ENCODE measurements around the gene NUDT3. TPM values are rescaled to one million over a fixed set of nuclear protein-coding genes. Genes with fewer than 3 reads are reported as not detected.
A peak's percentile ranks its signal among the peaks of the same experiment; 100 is the strongest.
"Not testable (repeated sequence)": the region's sequence is repeated elsewhere in the genome, so short reads cannot be mapped to it uniquely, and the experiment has no call there.

Gene NUDT3
- total and polyA plus RNA-seq, 4 donors: 9.0 to 38.5 (median 22.8) TPM

- WGBS, 2 donors: 52 to 62% methylated on average over 5 of the region's 5 CpGs
- H3K9me3 ChIP-seq (ENCODE audit: control insufficient read depth in 4 of 4, insufficient read depth in 3 of 4, low read length in 3 of 4): no peaks in the 10 kb centered on the region
- H3K36me3 ChIP-seq (ENCODE audit: control insufficient read depth in 4 of 4, insufficient read depth in 4 of 4, low read length in 4 of 4): peaks cover 0 to 2% (median 0%) of the 10 kb centered on the region in 4 donors
- H3K27ac ChIP-seq (ENCODE audit: low read depth in 1 of 2, low read length in 1 of 2): peak overlapping the region in 1 of 2 donors; percentile 61
- peak; percentile 47 for ATAC-seq (ENCODE audit: insufficient read depth, low FRiP score)
- no peak overlapping the region for H3K9ac ChIP-seq (ENCODE audit: insufficient read depth in 1 of 2, low read length in 2 of 2)
- H3K4me1 ChIP-seq (ENCODE audit: control insufficient read depth in 5 of 5, insufficient read depth in 5 of 5, low read length in 5 of 5): peaks cover 0 to 13% (median 0%) of the 10 kb centered on the region in 5 donors
- TF ChIP-seq CTCF (IDR thresholded peaks at IDR 0.05; ENCODE audit: control extremely low read depth, extremely low read depth): no peak
- H3K27me3 ChIP-seq (ENCODE audit: control insufficient read depth in 3 of 3, insufficient read depth in 3 of 3, low read length in 2 of 3): no peaks in the 10 kb centered on the region
- no peak overlapping the region for H3K4me3 ChIP-seq
- peak in 2 of 3 donors; percentile 34 to 53 for DNase-seq
Measured at GRCh38 chr6:34370361-34370760, 22.1 kb downstream of the NUDT3 start.

GRCh38 chr6:34369385-34369784, 23.1 kb downstream of the NUDT3 start:
- H3K27ac ChIP-seq (ENCODE audit: low read depth in 1 of 2, low read length in 1 of 2): no peak overlapping the region
- WGBS, 2 donors: 75 to 87% methylated on average over 4 of the region's 4 CpGs

GRCh38 chr6:34366639-34366921, 25.9 kb downstream of the NUDT3 start:
- DNase-seq: no peak
- no peak overlapping the region for H3K27ac ChIP-seq (ENCODE audit: low read depth in 1 of 2, low read length in 1 of 2)
- no peaks in the 10 kb centered on the region for H3K27me3 ChIP-seq (ENCODE audit: control insufficient read depth in 3 of 3, insufficient read depth in 3 of 3, low read length in 2 of 3)
- 62 to 76% methylated on average over 3 of the region's 3 CpGs for WGBS, 2 donors
- no peak for ATAC-seq (ENCODE audit: insufficient read depth, low FRiP score)
- peaks cover 0 to 24% (median 9%) of the 10 kb centered on the region in 5 donors for H3K4me1 ChIP-seq (ENCODE audit: control insufficient read depth in 5 of 5, insufficient read depth in 5 of 5, low read length in 5 of 5)
- TF ChIP-seq CTCF (IDR thresholded peaks at IDR 0.05; ENCODE audit: control extremely low read depth, extremely low read depth): no peak
- H3K9me3 ChIP-seq (ENCODE audit: control insufficient read depth in 4 of 4, insufficient read depth in 3 of 4, low read length in 3 of 4): no peaks in the 10 kb centered on the region
- H3K9ac ChIP-seq (ENCODE audit: insufficient read depth in 1 of 2, low read length in 2 of 2): no peak overlapping the region
- no peak overlapping the region for H3K4me3 ChIP-seq
- peaks cover 0 to 2% (median 0%) of the 10 kb centered on the region in 4 donors for H3K36me3 ChIP-seq (ENCODE audit: control insufficient read depth in 4 of 4, insufficient read depth in 4 of 4, low read length in 4 of 4)

More at GRCh38 chr6:34369385-34369784, 23.1 kb downstream of the NUDT3 start:
- H3K9me3 ChIP-seq (ENCODE audit: control insufficient read depth in 4 of 4, insufficient read depth in 3 of 4, low read length in 3 of 4): no peaks in the 10 kb centered on the region
- peaks cover 0 to 2% (median 0%) of the 10 kb centered on the region in 4 donors for H3K36me3 ChIP-seq (ENCODE audit: control insufficient read depth in 4 of 4, insufficient read depth in 4 of 4, low read length in 4 of 4)
- no peak overlapping the region for H3K9ac ChIP-seq (ENCODE audit: insufficient read depth in 1 of 2, low read length in 2 of 2)
- no peak for DNase-seq
- no peak for TF ChIP-seq CTCF (IDR thresholded peaks at IDR 0.05; ENCODE audit: control extremely low read depth, extremely low read depth)
- no peak for ATAC-seq (ENCODE audit: insufficient read depth, low FRiP score)
- no peak overlapping the region for H3K4me3 ChIP-seq
- H3K4me1 ChIP-seq (ENCODE audit: control insufficient read depth in 5 of 5, insufficient read depth in 5 of 5, low read length in 5 of 5): peaks cover 0 to 9% (median 0%) of the 10 kb centered on the region in 5 donors
- H3K27me3 ChIP-seq (ENCODE audit: control insufficient read depth in 3 of 3, insufficient read depth in 3 of 3, low read length in 2 of 3): no peaks in the 10 kb centered on the region

GRCh38 chr6:34365781-34366638, 26.5 kb downstream of the NUDT3 start:
- H3K9me3 ChIP-seq (ENCODE audit: control insufficient read depth in 4 of 4, insufficient read depth in 3 of 4, low read length in 3 of 4); H3K27ac ChIP-seq (ENCODE audit: low read depth in 1 of 2, low read length in 1 of 2); DNase-seq; H3K4me3 ChIP-seq; H3K9ac ChIP-seq (ENCODE audit: insufficient read depth in 1 of 2, low read length in 2 of 2); H3K36me3 ChIP-seq (ENCODE audit: control insufficient read depth in 4 of 4, insufficient read depth in 4 of 4, low read length in 4 of 4); H3K27me3 ChIP-seq (ENCODE audit: control insufficient read depth in 3 of 3, insufficient read depth in 3 of 3, low read length in 2 of 3); ATAC-seq (ENCODE audit: insufficient read depth, low FRiP score): not testable (repeated sequence)
- WGBS, 2 donors: 61 to 79% methylated on average over 9 of the region's 9 CpGs
- H3K4me1 ChIP-seq (ENCODE audit: control insufficient read depth in 5 of 5, insufficient read depth in 5 of 5, low read length in 5 of 5): peaks cover 0 to 28% (median 9%) of the 10 kb centered on the region in 5 donors

- H3K36me3 ChIP-seq (ENCODE audit: control insufficient read depth in 4 of 4, insufficient read depth in 4 of 4, low read length in 4 of 4); H3K27me3 ChIP-seq (ENCODE audit: control insufficient read depth in 3 of 3, insufficient read depth in 3 of 3, low read length in 2 of 3); H3K9ac ChIP-seq (ENCODE audit: insufficient read depth in 1 of 2, low read length in 2 of 2); H3K9me3 ChIP-seq (ENCODE audit: control insufficient read depth in 4 of 4, insufficient read depth in 3 of 4, low read length in 3 of 4); ATAC-seq (ENCODE audit: insufficient read depth, low FRiP score); H3K4me3 ChIP-seq; DNase-seq: not testable (repeated sequence)
- WGBS, 2 donors: 87 to 93% methylated on average over 9 of the region's 9 CpGs
- Histone ChIP-seq H3K27ac (ENCODE audit: low read depth in 1 of 2, low read length in 1 of 2) (peak overlapping the region in 1 of 2 donors; percentile 11), H3K4me1 (ENCODE audit: control insufficient read depth in 5 of 5, insufficient read depth in 5 of 5, low read length in 5 of 5) (peaks cover 0 to 27% (median 13%) of the 10 kb centered on the region in 5 donors)
Measured at GRCh38 chr6:34363681-34364075, 28.8 kb downstream of the NUDT3 start.
